ENCODE data around the gene KRTAP12-2.

- no peak for TF ChIP-seq CTCF (IDR thresholded peaks at IDR 0.05)
- no peak for TF ChIP-seq POLR2AphosphoS5 (IDR thresholded peaks at IDR 0.05)
- no peak for TF ChIP-seq POLR2A (IDR thresholded peaks at IDR 0.05)
Observed at GRCh38 chr21:44650265-44650972, 16.3 kb downstream of the KRTAP12-2 start.
